GM23248 (cell line): Measurements from ENCODE around the gene CFAP74. TPM values are rescaled to one million over a fixed set of nuclear protein-coding genes. Genes with fewer than 3 reads are reported as not detected.
A peak's percentile ranks its signal among the peaks of the same experiment; 100 is the strongest.

Experiments
- DNase-seq: peaks from one replicate; pipeline ENCODE4 v3.0.0-alpha.2; 2015
- H2AFZ ChIP-seq: fragments of 200-600 bp; sonication (generic); 2 replicates; pipeline ENCODE4 v1.6.1; 2016; ENCODE audit warnings: antibody characterized with exemption
- H3F3A ChIP-seq: fragments of 200-600 bp; sonication (generic); 2 replicates; pipeline ENCODE4 v1.6.1; 2016; ENCODE audit warnings: mild to moderate bottlenecking, antibody characterized with exemption, mixed run types; ENCODE audit not compliant: insufficient read depth
- H3K27ac ChIP-seq: fragments of 200-600 bp; sonication (generic); 2 replicates; pipeline ENCODE4 v1.5.1; 2016; ENCODE audit warnings: mild to moderate bottlenecking
- H3K27me3 ChIP-seq: fragments of 200-600 bp; sonication (generic); replicated peaks from 2 replicates; pipeline ENCODE4 v1.6.1; 2016; ENCODE audit warnings: mild to moderate bottlenecking; ENCODE audit not compliant: insufficient read depth
- H3K36me3 ChIP-seq: fragments of 200-600 bp; sonication (generic); 2 replicates; pipeline ENCODE4 v1.6.1; 2016; ENCODE audit warnings: low read depth, mild to moderate bottlenecking
- H3K4me1 ChIP-seq: fragments of 200-600 bp; sonication (generic); 2 replicates; pipeline ENCODE4 v1.6.1; 2016; ENCODE audit warnings: mild to moderate bottlenecking; ENCODE audit not compliant: insufficient read depth
- H3K4me2 ChIP-seq: fragments of 200-600 bp; sonication (generic); one replicate; pipeline ENCODE4 v1.6.1; 2016; ENCODE audit warnings: mild to moderate bottlenecking; ENCODE audit not compliant: unreplicated experiment
- H3K4me3 ChIP-seq: fragments of 200-600 bp; sonication (generic); 2 replicates; pipeline ENCODE4 v1.5.1; 2016; ENCODE audit warnings: mild to moderate bottlenecking
- H3K79me2 ChIP-seq: fragments of 200-600 bp; sonication (generic); 2 replicates; pipeline ENCODE4 v1.6.1; 2016; ENCODE audit warnings: mild to moderate bottlenecking; ENCODE audit not compliant: insufficient read depth
- H3K9ac ChIP-seq: fragments of 200-600 bp; sonication (generic); 2 replicates; pipeline ENCODE4 v1.6.1; 2016; ENCODE audit warnings: mild to moderate bottlenecking
- H3K9me2 ChIP-seq: fragments of 200-600 bp; sonication (generic); 2 replicates; pipeline ENCODE4 v1.6.1; 2016; ENCODE audit warnings: mixed run types, mild to moderate bottlenecking, moderate library complexity; ENCODE audit not compliant: insufficient read depth
- H3K9me3 ChIP-seq: fragments of 200-600 bp; sonication (generic); one replicate; pipeline ENCODE4 v1.6.1; 2017; ENCODE audit warnings: low read depth
- H4K20me1 ChIP-seq: fragments of 200-600 bp; sonication (generic); 2 replicates; pipeline ENCODE4 v1.6.0; 2016; ENCODE audit not compliant: insufficient read depth
- EZH2 ChIP-seq: fragments of 200-600 bp; sonication (generic); IDR thresholded peaks from 2 replicates; pipeline ENCODE4 v1.6.1; 2018; ENCODE audit warnings: antibody characterized with exemption, mild to moderate bottlenecking; ENCODE audit not compliant: insufficient read depth, poor library complexity, severe bottlenecking
- EZH2phosphoT487 ChIP-seq: fragments of 200-600 bp; sonication (generic); IDR thresholded peaks from 2 replicates; pipeline ENCODE4 v1.6.1; 2018; ENCODE audit warnings: antibody characterized with exemption, moderate library complexity, mild to moderate bottlenecking, low read depth; ENCODE audit not compliant: insufficient read depth
- WGBS, 2 experiments: methylation state at CpG; one replicate each; pipeline ENCODE4 v1.1.6; 2015 to 2017; ENCODE audit warnings: low lambda C conversion rate in 2 of 2, low coverage in 1 of 2; ENCODE audit errors: missing lambda C conversion rate in 2 of 2; 5-methylcytosine and 5-hydroxymethylcytosine counted together
- in situ Hi-C: fragments of 300-500 bp; cut with MboI; formaldehyde crosslinking; loops from 2 replicates; pipeline ENCODE4 v1.15.0; 2020
- polyA plus RNA-seq: library from polyadenylated mRNA; unstranded; fragments of >200 nt; fragmentation: Nextera tagmentation; extraction: Ambion mirVana; gene quantifications from 2 replicates; pipeline ENCODE4 v1.2.1, GENCODE V29; 2016
- total RNA-seq: library from RNA; depleted of rRNA; stranded (reverse); fragments of >200 nt; shearing (Covaris generic); gene quantifications from 2 replicates; pipeline ENCODE4 v1.2.3, GENCODE V29; 2014

Gene CFAP74
- total and polyA plus RNA-seq, 2 experiments from 2014 or later: not detected

GRCh38 chr1:1876335-1876930 lies 127.2 kb downstream of the CFAP74 start:
- 77 to 81% methylated on average over 8 to 11 of the region's 11 CpGs for WGBS, 2 experiments
- H3K36me3 ChIP-seq: peaks cover 10% of the 10 kb centered on the region; the same call in 1 of the 2 replicates
- H3K27me3 ChIP-seq: no peaks in the 10 kb centered on the region
- no peaks in the 10 kb centered on the region for H3K9me2 ChIP-seq
- no peaks in the 10 kb centered on the region for H3K9me3 ChIP-seq
- no peak overlapping the region for H3K9ac ChIP-seq
- peaks cover 22% of the 10 kb centered on the region for H3K4me1 ChIP-seq
- no peak overlapping the region for H2AFZ ChIP-seq
- peaks cover 100% of the 10 kb centered on the region for H3K79me2 ChIP-seq
- no peak overlapping the region for H3K4me3 ChIP-seq
- peaks cover 78% of the 10 kb centered on the region for H4K20me1 ChIP-seq
- peak; percentile 61 for DNase-seq
- in situ Hi-C loops: no loop called here
- no peak for TF ChIP-seq EZH2
- no peak for TF ChIP-seq EZH2phosphoT487
- peaks cover 39% of the 10 kb centered on the region for H3F3A ChIP-seq
- H3K27ac ChIP-seq: peak overlapping the region; percentile 34
- no peak overlapping the region for H3K4me2 ChIP-seq

DNA sequence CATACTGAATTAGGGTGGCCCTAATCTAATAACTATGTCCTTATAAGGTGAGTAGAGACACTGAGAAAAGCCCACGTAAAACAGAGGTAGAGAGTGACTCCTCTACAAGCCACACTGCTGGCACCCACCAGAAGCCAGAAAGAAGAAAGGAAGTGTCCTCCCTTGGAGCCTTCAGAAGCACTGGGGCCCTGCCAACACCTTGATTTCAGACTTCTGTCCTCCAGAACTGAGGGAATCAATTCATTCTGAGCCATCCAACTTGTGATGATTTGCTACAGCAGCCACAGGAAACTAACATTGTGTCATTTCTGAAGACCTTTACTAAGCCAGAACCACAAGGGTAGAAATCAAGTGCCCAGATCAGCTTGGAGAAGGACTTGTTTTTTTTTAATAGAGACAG lies 127.7 kb downstream of the CFAP74 start:
- no peaks in the 10 kb centered on the region for H3K9me3 ChIP-seq
- H3K4me3 ChIP-seq: no peak overlapping the region
- peaks cover 78% of the 10 kb centered on the region for H4K20me1 ChIP-seq
- H2AFZ ChIP-seq: no peak overlapping the region
- H3K4me2 ChIP-seq: no peak overlapping the region
- peaks cover 22% of the 10 kb centered on the region for H3K4me1 ChIP-seq
- DNase-seq: peak; percentile 31
- 14 to 31% methylated on average over 1 of the region's 1 CpG for WGBS, 2 experiments
- H3K36me3 ChIP-seq: peaks cover 10% of the 10 kb centered on the region; the same call in 1 of the 2 replicates
- no peak for TF ChIP-seq EZH2phosphoT487
- H3K79me2 ChIP-seq: peaks cover 100% of the 10 kb centered on the region
- no peaks in the 10 kb centered on the region for H3K9me2 ChIP-seq
- H3F3A ChIP-seq: peaks cover 39% of the 10 kb centered on the region
- in situ Hi-C loops: no loop called here
- no peaks in the 10 kb centered on the region for H3K27me3 ChIP-seq
- H3K9ac ChIP-seq: no peak overlapping the region
- H3K27ac ChIP-seq: peak overlapping the region; percentile 34

DNA sequence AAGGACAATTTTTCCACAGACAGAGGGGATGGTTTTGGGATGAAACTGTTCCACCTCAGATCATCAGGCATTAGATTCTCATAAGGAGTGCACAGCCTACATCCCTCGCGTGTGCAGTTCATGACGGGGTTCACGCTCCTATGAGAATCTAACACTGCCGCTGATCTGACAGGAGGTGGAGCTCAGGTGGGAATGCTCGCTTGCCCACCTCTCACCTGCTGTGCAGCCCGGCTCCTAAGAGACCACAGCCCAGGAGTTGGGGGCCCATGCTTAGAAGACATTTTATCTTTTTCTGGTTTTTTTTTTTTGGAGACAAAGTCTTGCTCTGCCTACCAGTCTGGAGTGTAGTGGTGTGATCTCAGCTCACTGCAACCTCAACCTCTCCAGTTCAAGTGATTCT lies 128.7 kb downstream of the CFAP74 start:
- Histone ChIP-seq H3K79me2 (peaks cover 100% of the 10 kb centered on the region), H2AFZ (no peak overlapping the region), H3K36me3 (peaks cover 10% of the 10 kb centered on the region; the same call in 1 of the 2 replicates), H3F3A (peaks cover 45% of the 10 kb centered on the region), H3K9me3 (no peaks in the 10 kb centered on the region), H3K4me3 (no peak overlapping the region), H3K27ac (no peak overlapping the region), H3K4me2 (no peak overlapping the region), H3K27me3 (no peaks in the 10 kb centered on the region), H3K4me1 (peaks cover 22% of the 10 kb centered on the region), H3K9me2 (no peaks in the 10 kb centered on the region), H3K9ac (no peak overlapping the region), H4K20me1 (peaks cover 84% of the 10 kb centered on the region)
- 97 to 99% methylated on average over 7 of the region's 7 CpGs for WGBS, 2 experiments
- in situ Hi-C loops: no loop called here
- DNase-seq: no peak
- TF ChIP-seq EZH2: no peak
- no peak for TF ChIP-seq EZH2phosphoT487

DNA sequence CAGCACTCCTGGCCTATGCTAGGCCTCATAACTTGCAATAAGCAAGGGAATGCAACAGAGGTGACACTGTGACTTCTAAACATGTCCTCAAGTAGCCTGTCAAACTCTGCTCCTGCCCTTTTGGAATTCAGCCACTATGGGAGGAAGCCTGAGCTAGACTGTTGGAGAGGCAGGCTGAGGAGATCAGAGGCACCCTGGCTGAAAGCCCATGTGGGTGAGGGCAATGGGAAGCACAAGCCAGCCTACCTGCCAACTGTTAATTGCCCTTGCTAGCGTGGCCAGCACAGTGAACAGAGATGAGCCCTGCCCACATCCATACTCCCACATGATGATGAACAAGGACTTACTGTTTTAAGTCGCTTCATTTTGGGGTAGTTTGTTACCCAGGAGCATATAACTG lies 130.4 kb downstream of the CFAP74 start:
- Histone ChIP-seq H4K20me1 (peaks cover 87% of the 10 kb centered on the region), H3K9me3 (no peaks in the 10 kb centered on the region), H3K4me1 (peaks cover 28% of the 10 kb centered on the region), H3K79me2 (peaks cover 100% of the 10 kb centered on the region), H3K9me2 (no peaks in the 10 kb centered on the region), H3K4me2 (no peak overlapping the region), H3K4me3 (no peak overlapping the region), H3F3A (peaks cover 48% of the 10 kb centered on the region), H3K36me3 (peaks cover 10% of the 10 kb centered on the region; the same call in 1 of the 2 replicates), H3K27me3 (no peaks in the 10 kb centered on the region), H2AFZ (no peak overlapping the region), H3K9ac (no peak overlapping the region), H3K27ac (no peak overlapping the region)
- in situ Hi-C loops: no loop called here
- 79 to 93% methylated on average over 2 of the region's 2 CpGs for WGBS, 2 experiments
- DNase-seq: no peak
- no peak for TF ChIP-seq EZH2phosphoT487
- TF ChIP-seq EZH2: no peak
